ENCODE data around the gene VIPR2.

DNA sequence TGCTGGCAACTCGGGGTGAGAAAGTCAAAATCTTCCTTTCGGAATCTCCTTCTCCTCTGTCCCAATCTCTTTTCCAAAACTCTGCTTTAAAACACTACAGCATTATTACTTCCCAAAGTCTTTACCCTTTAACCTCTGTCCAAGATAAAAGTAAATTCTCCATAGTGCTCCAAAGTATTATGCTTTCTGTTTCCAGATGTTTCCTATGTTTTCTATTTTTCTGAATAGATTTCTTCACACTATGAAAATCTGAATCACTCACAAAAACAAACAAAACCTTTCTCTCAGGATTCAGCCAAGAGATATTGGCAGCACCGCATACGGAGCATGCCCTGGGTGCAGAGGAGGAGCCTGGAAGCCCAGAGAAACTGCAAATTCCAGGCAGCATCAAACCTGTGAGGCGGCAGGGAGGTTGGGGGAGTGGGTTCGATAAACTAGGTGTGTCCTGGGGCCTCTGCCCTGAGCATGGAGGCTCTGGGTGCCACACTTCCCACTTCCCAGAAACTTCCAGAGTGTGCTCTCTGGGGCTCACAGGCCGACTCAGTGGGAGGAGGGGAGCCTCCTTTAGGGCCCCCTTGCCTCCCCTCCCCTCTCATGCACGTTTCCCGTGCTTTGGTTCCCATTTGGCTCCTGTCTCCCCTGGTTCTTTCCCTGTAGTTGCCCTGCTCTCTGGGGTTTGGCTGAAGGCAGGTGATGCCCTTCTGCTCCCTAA is 35.6 kb downstream of the VIPR2 start:
- TF ChIP-seq, protein P1, sequence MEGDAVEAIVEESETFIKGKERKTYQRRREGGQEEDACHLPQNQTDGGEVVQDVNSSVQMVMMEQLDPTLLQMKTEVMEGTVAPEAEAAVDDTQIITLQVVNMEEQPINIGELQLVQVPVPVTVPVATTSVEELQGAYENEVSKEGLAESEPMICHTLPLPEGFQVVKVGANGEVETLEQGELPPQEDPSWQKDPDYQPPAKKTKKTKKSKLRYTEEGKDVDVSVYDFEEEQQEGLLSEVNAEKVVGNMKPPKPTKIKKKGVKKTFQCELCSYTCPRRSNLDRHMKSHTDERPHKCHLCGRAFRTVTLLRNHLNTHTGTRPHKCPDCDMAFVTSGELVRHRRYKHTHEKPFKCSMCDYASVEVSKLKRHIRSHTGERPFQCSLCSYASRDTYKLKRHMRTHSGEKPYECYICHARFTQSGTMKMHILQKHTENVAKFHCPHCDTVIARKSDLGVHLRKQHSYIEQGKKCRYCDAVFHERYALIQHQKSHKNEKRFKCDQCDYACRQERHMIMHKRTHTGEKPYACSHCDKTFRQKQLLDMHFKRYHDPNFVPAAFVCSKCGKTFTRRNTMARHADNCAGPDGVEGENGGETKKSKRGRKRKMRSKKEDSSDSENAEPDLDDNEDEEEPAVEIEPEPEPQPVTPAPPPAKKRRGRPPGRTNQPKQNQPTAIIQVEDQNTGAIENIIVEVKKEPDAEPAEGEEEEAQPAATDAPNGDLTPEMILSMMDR (IDR thresholded peaks at IDR 0.05): no peak
- TF ChIP-seq POLR2A (IDR thresholded peaks at IDR 0.05): no peak
